Stomach (tissue), 4 donors: ENCODE data around the gene SHISAL1.

Experiments used
- CTCF ChIP-seq, 7 experiments: fragments of 450-650 bp in 4 of 7; fragments of 200-600 bp in 3 of 7; sonication (generic) in 3 of 7; IDR thresholded peaks; one replicate each; pipeline ENCODE4 v1.5.1; 2016 to 2019; ENCODE audit warnings: antibody characterized with exemption in 7 of 7, control low read depth in 2 of 7, mild to moderate bottlenecking in 1 of 7
- POLR2A ChIP-seq, 4 donors: fragments of 450-650 bp; IDR thresholded peaks; one replicate each; pipeline ENCODE4 v1.6.1; 2016; ENCODE audit warnings: antibody characterized with exemption in 4 of 4, control low read depth in 2 of 4, mild to moderate bottlenecking in 1 of 4, moderate library complexity in 1 of 4

- TF ChIP-seq POLR2A (IDR thresholded peaks at IDR 0.05) (no peak), CTCF (IDR thresholded peaks at IDR 0.05) (peak in 1 of 7 experiments; percentile 7)
Observed at GRCh38 chr22:44331881-44332714, 19.3 kb upstream of the SHISAL1 start.
